Central memory CD4-positive, alpha-beta T cell (primary cell): ENCODE results near the gene RANBP17.

Experiments
- DNase-seq: peaks from one replicate; pipeline ENCODE4 v3.0.0; 2022

RANBP17 gene

GRCh38 chr5:171102877-171103610 is 241.2 kb downstream of the RANBP17 start:
- DNase-seq, result no peak

DNA sequence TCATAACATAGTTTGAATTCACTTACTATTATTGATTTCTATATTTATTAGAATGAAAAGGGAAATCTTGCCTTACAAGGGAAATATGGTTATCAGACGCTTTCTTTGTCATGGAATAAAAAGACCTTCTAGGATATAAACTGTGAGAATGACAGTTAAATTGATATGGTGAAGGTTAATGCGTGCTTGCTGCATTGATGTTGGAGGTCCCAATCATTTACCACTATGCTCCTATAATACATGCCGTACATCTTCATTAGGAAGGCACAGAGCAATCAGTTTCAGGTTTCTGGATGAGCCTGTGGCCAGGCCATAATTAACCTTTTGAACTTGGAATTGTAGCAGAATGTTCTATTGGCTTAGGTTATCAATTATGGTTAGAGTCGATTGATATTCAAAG is 245.9 kb downstream of the RANBP17 start:
- no peak for DNase-seq

GRCh38 chr5:171115519-171115918 is 253.7 kb downstream of the RANBP17 start:
- DNase-seq, result no peak

GRCh38 chr5:171116719-171117118 is 254.9 kb downstream of the RANBP17 start:
- DNase-seq, result no peak

DNA sequence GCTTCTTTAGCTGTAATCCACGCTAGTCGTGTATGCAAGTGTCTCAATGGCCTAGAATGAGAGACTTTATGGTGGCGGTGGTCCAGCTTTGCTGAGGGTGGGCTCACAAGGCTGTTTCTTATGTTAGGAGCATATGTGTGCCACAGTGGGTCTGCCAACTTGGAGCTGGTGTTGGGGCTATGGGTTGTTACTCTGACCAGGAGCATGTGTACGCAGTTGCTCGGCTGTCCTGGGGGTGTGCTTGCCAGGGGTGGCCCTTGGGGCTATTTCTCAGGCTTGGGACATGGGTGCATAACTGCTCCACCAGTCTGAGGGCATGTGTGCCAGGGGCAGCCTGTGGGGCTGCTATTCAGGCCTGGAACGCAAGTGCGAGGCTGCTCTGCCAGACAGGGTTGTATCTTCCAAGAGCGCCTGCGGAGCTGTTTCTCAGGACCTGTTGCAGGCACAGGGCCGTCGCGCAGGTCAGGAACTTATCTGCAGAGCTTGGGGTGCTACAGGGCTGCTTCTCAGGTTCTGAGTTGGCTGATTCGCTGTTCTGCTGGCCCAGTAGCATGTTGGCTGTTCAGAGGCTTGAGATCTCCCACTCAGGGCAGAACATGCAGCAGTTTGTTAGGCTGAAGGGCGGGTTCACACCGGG is 259.3 kb downstream of the RANBP17 start:
- no peak for DNase-seq

GRCh38 chr5:171121638-171122037 is 259.8 kb downstream of the RANBP17 start:
- DNase-seq, result no peak

- no peak for DNase-seq
Measured at GRCh38 chr5:171122372-171122771, 260.6 kb downstream of the RANBP17 start.

- no peak for DNase-seq
Measured at GRCh38 chr5:171123417-171123816, 261.6 kb downstream of the RANBP17 start.

DNA sequence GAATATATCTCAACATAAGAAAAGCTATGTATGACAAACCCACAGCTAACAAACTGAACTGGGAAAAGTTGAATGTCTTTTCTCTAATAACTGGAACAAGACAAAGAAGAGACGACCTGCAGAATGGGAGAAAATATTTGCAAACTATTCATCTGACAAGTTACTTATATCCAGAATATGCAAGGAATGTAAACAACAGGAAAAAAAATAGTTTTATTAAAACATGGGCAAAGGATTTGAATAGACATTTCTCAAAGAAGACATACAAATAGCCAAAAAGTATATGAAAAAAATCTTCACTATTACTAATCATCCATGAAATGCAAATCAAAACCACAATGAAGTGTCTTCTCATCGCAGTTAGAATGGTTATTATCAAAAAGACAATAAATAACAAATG is 265.5 kb downstream of the RANBP17 start:
- DNase-seq, result no peak

GRCh38 chr5:171128136-171128535 is 266.3 kb downstream of the RANBP17 start:
- DNase-seq, result no peak

GRCh38 chr5:171129308-171129707 is 267.5 kb downstream of the RANBP17 start:
- DNase-seq, result no peak

DNA sequence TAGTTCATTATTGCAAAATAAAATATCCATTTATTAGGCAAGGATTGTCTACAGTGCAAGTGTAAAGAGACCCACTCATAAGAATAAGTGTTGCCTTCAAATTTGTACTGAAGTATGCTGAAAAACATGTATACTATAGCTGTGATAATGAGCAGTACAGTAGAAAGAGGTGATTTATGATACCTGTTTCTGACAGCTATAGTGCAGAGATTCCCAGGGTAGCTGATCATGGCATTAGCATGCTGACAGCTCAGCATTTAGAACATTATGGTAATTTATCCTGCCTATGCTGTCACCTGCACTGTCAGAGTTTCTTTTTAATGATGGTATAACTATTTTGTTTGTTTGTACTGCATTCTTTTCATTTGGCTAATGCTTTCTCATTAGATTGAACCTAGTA is 269.7 kb downstream of the RANBP17 start:
- DNase-seq, result no peak

DNA sequence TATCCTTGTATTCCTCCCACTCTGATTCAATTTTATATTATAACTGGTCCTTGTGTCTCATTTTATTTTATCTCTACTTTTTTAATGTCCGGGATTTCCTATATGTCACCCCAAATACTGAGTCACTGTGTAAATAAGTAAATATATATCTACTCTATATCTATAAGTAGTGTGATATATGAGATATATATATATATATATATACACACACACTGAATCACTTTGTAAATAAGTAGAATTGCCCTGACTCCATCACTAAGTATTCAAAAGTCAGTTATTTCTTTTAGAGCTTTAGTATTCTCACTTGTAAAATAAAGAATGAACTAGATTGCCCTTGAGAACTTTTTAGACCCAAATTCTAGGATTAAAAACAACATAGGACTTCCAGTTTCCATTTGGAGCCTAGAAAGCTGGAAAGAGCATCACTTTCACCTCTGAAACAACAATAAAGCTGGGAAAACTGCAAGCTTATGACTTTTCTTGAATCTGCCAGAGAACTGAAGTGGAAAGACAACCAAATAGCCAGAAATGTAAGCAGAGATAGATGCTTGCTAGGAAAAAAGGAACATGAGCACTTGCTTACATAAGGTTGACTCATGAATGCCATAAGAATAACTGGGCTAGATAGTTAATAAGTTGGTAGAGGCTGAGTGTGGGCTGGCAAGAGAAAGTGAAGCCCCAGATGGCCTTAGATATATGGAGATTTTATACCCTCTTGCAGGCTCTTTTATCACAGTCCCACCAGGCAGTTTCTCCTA is 276.1 kb downstream of the RANBP17 start:
- DNase-seq, result no peak

DNA sequence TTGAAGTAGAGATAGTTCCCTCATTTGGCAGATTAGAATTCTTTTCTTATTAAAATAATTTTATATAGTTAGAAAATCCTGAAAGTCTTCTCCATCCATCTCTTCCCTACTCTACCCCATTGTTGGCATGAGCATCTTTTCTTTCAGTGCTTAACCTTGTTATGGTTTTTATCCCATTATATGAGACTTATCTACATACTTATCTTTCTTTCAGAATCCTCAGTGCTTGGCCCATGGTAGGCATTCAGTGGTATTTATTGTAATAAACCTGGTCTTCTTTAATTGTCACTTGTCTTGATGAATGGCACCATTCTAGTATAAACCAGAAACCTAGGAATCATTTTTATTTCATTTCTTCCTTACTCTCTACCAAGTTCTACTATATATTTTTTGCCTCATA is 277.4 kb downstream of the RANBP17 start:
- no peak for DNase-seq

DNA sequence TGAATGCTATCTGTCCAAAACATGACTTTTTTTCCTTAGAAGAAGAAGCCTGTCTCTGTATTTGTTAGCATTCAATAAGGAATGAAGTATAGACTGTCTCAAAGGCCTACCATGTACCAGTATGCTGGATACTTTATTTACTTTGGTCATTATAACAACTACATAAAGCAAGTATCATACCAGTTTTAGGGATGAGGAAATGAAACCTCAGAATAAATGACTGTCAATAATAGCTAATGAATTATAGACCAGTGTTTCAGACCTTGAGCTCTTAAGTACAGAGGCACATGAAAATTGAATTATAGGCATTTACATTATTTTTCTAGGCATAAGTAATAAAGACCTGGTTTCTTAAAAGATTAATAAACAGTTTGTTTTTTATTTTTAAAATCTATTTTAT is 280.8 kb downstream of the RANBP17 start:
- no peak for DNase-seq

DNA sequence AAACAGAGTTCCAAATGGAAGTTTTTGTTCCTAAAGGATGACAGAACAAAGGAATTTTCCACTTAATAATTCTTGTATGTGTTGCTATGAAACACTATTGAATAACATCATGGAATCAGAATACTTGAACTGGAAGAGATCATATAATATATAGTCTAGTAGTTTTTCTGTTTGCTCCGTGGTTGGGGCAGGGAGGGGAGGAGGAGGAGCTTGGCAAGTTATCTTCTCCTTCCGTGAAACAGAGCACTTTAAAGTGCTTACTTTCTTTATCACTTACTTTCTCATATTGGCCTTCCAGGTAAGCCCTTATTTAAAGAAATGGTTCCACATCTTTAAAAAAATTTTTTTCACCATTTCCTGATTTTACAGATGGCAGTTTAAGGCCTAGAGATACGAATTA is 281.4 kb downstream of the RANBP17 start:
- no peak for DNase-seq

DNA sequence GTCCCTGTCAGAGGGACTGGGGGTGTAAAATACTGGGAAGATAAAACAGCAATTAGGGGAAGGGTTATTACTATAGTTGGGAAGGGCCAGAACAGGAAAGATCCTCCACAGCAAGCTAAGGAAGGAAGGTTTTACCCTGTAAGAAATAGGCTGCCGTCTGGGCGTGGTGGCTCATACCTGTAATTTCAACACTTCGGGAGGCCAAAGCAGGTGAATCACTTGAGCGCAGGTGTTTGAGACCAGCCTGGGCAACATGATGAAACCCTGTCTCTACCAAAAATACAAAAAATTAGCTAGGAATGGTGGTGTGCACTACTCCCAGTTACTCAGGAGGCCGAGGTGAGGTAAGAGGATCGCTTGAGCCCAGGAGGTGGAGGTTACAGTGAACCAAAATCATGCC is 282.1 kb downstream of the RANBP17 start:
- no peak for DNase-seq

- DNase-seq, result no peak
Measured at GRCh38 chr5:171149333-171149732, 287.5 kb downstream of the RANBP17 start.

GRCh38 chr5:171149772-171150171 is 288.0 kb downstream of the RANBP17 start:
- no peak for DNase-seq

DNA sequence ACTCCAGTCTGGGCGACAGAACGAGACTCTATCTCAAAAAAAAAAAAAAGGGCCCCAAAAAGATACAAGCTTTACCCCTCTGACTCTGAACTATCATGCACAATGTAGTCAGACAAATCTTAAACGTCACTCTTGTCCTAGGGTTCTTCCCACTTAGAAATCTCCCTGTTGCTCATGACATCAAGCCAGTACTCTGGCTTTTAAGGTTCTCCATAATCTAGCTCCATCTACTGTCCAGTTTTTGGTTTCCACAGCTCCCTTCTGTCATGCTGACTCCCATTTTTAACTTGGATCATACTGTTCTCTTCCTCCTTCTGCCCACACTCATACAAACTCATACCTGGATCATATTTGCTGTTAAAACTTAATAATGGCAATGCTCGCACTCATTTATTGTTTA is 290.6 kb downstream of the RANBP17 start:
- no peak for DNase-seq

DNA sequence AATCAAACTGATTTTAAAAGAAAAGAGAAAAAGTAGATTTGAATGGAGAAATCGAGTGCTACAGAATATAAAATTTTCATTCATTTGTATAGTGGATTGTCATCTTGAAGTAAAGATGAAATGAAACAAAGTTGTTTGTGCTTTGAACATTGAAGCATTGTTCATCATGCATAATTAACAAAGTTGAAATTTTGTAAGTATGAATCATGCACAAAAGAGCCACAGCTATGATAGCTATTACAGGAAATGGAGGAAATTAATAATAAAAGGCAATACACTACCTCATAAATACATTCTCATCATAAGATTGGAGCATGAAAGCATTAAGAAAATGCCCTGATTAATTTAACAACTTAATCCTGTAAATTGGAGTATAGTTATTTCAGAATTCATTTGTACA is 293.8 kb downstream of the RANBP17 start:
- DNase-seq, result no peak

- DNase-seq, result no peak
Measured at GRCh38 chr5:171157276-171157675, 295.5 kb downstream of the RANBP17 start.

GRCh38 chr5:171157775-171158174 is 296.0 kb downstream of the RANBP17 start:
- DNase-seq, result no peak

GRCh38 chr5:171158581-171158980 is 296.8 kb downstream of the RANBP17 start:
- DNase-seq, result no peak
